ENCODE results near the gene TIMM8A.

Gene TIMM8A

GRCh38 chrX:101348452-101349192, at the start of gene TIMM8A:
Gene TIMM8A, minus strand, starts transcription at chrX:101348742. Its CDS starts 78 bp downstream, at chrX:101348664.
- no peak for DNase-seq (ENCODE audit: low read depth)

- no peak for DNase-seq (ENCODE audit: low read depth)
Observed at GRCh38 chrX:101397779-101398178, 49.2 kb upstream of the TIMM8A start.

DNA sequence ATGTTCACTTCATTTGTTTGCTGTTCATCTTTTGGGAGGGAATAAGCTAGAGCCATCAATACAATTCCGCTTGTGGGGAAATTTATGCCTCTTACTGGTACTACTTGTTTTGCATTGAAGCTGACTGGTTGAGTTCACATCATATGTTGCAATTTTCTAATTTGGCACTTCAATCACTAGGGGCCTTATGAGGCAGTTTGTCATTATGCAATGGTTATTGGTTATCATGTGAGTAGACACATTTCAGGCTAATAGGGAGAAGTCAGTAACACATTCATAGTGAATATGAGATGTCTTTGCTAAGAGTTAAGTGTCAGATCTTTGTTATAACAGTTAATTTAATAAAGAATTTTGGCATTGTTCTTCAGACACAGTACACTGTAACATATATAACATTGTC, 47.2 kb upstream of the TIMM8A start:
- DNase-seq (ENCODE audit: low read depth): no peak

DNA sequence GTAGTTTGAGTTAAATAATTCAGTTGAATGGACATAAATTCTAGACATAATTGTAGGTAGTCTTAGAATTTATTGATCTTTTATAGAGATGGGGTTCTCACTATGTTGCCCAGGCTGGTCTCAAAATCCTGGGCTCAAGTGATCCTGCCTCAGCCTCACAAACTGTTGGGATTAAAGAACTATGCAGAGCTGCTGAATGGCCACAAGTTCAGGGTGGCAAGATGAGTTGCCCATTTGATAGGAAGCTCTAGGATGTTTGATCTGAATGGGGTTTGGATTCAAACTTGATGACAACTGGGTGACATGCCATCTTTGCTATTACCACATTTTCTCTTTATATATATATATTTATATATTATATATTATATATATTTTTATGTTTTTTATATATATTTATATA, 45.8 kb upstream of the TIMM8A start:
- no peak for DNase-seq (ENCODE audit: low read depth)

GRCh38 chrX:101393530-101394305, 45.2 kb upstream of the TIMM8A start:
- DNase-seq (ENCODE audit: low read depth): no peak

GRCh38 chrX:101391831-101392230, 43.3 kb upstream of the TIMM8A start:
- DNase-seq (ENCODE audit: low read depth): no peak

DNA sequence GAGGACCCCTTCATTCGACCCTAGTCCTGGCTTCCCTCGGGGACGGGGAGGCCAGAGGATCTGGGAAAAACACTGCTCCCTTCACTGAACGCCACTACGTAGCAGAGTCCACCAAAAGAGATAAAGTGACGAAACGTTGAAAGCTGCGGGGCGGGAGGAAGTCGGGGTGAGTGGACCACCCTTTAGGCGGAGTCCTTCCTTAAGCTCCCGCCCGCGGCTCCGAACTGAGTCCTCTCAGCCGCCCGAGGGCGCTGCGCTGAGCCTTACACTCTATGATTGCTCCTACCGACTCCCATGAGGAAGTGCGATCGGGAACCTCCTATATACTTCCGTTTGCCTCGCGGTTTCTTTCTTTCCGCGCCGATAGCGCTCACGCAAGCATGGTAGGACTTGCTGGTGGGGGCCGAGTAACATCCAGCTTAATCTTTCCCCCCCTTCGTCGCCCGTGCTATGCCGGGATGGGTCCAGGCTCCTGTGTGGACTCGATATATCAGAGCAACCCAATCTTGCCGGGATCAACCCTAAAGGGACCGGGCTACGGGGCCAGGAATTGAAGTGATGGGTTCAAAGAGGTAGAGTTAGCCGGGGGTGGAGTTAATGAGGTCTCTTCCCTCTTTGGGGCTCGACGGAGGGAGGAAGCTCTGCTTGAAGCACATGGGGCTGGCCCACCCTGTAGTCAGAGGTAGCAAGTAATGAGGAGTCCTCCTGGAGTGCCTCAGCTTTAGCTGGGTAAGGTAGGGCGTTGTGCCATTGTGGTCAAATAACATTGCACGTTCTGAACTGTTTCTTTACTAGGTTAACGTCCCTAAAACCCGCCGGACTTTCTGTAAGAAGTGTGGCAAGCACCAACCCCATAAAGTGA, 42.4 kb upstream of the TIMM8A start, which contains the start of gene RPL36A:
Gene RPL36A, plus strand, starts transcription at position 348 of the 862 bp plus-strand sequence. Its CDS starts 33 bp downstream, at position 381.
- peak; percentile 44 for DNase-seq (ENCODE audit: low read depth)

DNA sequence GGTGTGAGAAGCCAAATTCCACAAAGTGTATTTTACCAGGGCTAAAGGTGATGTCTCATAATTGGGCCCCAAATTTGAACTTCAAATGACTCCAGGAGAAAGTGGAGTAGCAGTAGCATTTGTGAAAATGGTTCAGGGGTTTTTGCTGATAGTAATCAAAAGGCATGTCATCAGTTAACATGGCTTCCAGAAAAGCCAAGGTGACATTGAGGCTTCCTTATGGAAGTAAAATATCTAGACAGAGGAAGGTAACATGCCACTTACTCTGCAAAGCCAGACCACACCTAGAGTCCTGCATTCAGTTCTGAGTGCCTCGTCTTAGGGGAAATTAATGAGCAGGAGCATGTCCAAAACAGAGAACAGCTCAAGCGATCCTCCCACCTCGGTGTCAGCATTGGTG, 40.1 kb upstream of the TIMM8A start:
- no peak for DNase-seq (ENCODE audit: low read depth)

GRCh38 chrX:101386542-101386885, 38.0 kb upstream of the TIMM8A start:
- DNase-seq (ENCODE audit: low read depth): no peak

GRCh38 chrX:101385795-101386541, 37.4 kb upstream of the TIMM8A start, which contains the start of gene BTK:
Gene BTK, minus strand, starts transcription at chrX:101386191. Its CDS starts 10,907 bp downstream, at chrX:101375284.
- DNase-seq (ENCODE audit: low read depth): no peak

- no peak for DNase-seq (ENCODE audit: low read depth)
Observed at GRCh38 chrX:101385026-101385684, 36.6 kb upstream of the TIMM8A start.

DNA sequence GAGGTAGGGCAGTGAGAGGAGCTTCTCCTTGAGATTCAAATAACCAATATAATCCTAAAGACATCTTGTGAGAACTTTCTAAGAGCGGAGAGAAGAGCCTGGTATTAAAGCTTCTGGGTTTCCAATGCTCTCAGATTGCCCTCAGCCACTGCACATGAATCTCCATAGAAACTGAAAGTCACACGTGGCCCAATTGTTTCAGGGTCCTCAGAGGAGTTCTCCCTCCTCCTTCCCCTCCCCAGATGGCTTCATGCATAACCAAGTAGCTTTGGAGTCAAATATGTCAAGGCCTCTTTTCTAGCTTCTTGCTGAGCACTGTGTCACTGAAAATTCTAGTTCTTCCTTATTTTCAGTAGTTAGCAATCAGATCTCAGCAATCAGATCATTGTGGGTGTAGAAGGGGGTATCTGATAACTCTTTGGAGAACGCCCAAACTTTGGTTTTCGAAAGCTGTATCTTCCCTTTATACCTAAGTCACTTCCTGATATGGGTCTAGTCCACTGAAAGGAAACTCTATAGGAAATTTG, 35.2 kb upstream of the TIMM8A start:
- no peak for DNase-seq (ENCODE audit: low read depth)

DNA sequence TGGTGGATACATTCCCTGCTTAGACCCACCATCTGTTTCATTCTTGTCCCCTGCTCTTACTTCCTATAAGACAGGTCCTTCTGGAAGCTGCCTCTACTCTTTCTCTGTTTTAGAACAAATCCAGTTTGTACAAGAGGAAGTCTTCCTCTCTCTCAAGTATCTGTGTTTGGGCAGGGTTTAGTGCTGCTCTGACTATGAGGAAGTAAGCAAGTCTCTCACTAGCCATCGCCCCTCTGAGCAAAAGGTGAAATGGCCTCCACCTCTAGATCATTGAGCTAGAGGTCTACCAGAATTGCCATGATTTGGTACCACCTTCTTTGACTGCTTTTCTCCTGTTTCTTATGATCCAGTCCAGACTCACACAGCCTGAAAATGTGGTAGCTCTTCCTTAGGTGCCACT, 29.0 kb upstream of the TIMM8A start:
- DNase-seq (ENCODE audit: low read depth): no peak

- no peak for DNase-seq (ENCODE audit: low read depth)
Observed at GRCh38 chrX:101370888-101371504, 22.5 kb upstream of the TIMM8A start.

- no peak for DNase-seq (ENCODE audit: low read depth)
Observed at GRCh38 chrX:101369687-101370086, 21.1 kb upstream of the TIMM8A start.

GRCh38 chrX:101368800-101369199, 20.3 kb upstream of the TIMM8A start:
- DNase-seq (ENCODE audit: low read depth): no peak

DNA sequence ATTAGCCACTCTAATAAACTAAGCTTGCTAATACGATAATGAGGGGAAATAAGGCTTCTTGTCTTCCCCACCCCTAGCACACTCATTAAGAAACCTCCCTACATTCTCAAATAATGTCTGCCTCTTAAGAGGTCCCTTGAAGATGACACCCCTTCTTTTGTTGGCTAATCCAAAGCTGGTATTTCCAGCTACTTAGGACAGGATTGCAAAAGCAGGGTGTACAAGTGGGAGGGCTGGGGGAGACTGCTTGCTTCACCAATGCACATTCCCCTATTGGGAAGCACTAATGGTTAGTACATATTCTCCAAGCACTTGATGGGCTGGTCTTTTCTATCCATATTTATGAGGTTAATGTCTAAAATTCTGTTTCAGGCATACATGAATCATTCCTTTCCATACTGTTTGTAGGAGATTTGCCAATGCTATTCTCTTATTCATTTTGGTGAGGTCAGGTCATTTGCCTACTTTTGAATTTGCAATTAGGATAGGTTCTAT, 16.8 kb upstream of the TIMM8A start:
- DNase-seq (ENCODE audit: low read depth): no peak

- no peak for DNase-seq (ENCODE audit: low read depth)
Observed at GRCh38 chrX:101362757-101363156, 14.2 kb upstream of the TIMM8A start.

- no peak for DNase-seq (ENCODE audit: low read depth)
Observed at GRCh38 chrX:101362116-101362515, 13.6 kb upstream of the TIMM8A start.

DNA sequence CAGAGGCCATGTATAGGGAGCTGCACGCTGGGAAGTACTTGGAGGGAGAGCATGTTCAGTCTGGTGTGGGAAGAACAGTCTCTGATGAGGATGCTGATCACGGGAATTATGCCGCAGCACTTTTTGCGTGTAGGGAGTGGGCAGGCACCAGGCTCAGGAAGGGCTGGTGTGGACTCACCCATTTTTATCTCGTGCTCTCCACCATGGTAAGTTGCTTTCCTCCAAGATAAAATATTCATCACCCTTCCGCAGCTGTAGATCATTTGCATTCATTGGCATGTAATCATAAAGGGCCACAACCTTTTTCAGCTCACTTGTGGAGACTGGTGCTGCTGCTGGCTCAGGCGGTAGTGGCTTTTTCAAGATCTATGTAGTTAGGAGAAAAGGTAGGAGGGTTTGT, 11.8 kb upstream of the TIMM8A start:
- no peak for DNase-seq (ENCODE audit: low read depth)

Data from GM04503 (cell line).